ENCODE measurements around the gene DRC7. TPM values are rescaled to one million over a fixed set of nuclear protein-coding genes. Genes with fewer than 3 reads are reported as not detected.

The DRC7 gene
- total RNA-seq, 4 donors from 2014 or later, result 0.79 TPM; not detected in 3

GRCh38 chr16:57753448-57754353, 59.1 kb downstream of the DRC7 start:
- no peaks in the 10 kb centered on the region for H3K27me3 ChIP-seq
- WGBS, 2 donors, result 93 to 95% methylated on average over 9 to 20 of the region's 32 CpGs
- H3K4me1 ChIP-seq, result peaks cover 0 to 12% (median 5%) of the 10 kb centered on the region in 3 donors
- H3K9me3 ChIP-seq, result no peaks in the 10 kb centered on the region
- no peak for TF ChIP-seq POLR2A (IDR thresholded peaks at IDR 0.05)
- TF ChIP-seq, protein P1, sequence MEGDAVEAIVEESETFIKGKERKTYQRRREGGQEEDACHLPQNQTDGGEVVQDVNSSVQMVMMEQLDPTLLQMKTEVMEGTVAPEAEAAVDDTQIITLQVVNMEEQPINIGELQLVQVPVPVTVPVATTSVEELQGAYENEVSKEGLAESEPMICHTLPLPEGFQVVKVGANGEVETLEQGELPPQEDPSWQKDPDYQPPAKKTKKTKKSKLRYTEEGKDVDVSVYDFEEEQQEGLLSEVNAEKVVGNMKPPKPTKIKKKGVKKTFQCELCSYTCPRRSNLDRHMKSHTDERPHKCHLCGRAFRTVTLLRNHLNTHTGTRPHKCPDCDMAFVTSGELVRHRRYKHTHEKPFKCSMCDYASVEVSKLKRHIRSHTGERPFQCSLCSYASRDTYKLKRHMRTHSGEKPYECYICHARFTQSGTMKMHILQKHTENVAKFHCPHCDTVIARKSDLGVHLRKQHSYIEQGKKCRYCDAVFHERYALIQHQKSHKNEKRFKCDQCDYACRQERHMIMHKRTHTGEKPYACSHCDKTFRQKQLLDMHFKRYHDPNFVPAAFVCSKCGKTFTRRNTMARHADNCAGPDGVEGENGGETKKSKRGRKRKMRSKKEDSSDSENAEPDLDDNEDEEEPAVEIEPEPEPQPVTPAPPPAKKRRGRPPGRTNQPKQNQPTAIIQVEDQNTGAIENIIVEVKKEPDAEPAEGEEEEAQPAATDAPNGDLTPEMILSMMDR (IDR thresholded peaks at IDR 0.05), result no peak
- no peak overlapping the region for H3K27ac ChIP-seq
- peaks cover 0 to 81% (median 4%) of the 10 kb centered on the region in 3 donors for H3K36me3 ChIP-seq
- intact Hi-C loops (cut with DNase I), result loop anchor here (10.0 kb wide), 1 partner anchor 169 kb away; no protein-coding TSS in a partner anchor
- no peak for DNase-seq
- no peak overlapping the region for H3K4me3 ChIP-seq

- 0 to 84% methylated on average over 1 to 4 of the region's 9 CpGs for WGBS, 2 donors
- Histone ChIP-seq H3K27me3 (no peaks in the 10 kb centered on the region), H3K4me1 (peaks cover 3 to 18% (median 11%) of the 10 kb centered on the region in 3 donors), H3K27ac (no peak overlapping the region), H3K36me3 (peaks cover 0 to 85% (median 4%) of the 10 kb centered on the region in 3 donors), H3K4me3 (no peak overlapping the region), H3K9me3 (no peaks in the 10 kb centered on the region)
- no peak for TF ChIP-seq POLR2A (IDR thresholded peaks at IDR 0.05)
- TF ChIP-seq, protein P1 (IDR thresholded peaks at IDR 0.05), result no peak
- no peak for DNase-seq
- intact Hi-C loops (cut with DNase I), result loop anchor here (5.0 to 10.0 kb wide), 3 partner anchors 108 to 248 kb away; partner anchors contain the start of genes USB1 and ZNF319
Measured at GRCh38 chr16:57754354-57755060, 59.9 kb downstream of the DRC7 start.

- H3K27ac ChIP-seq, result no peak overlapping the region
- no peak for DNase-seq
Measured at GRCh38 chr16:57755061-57755684, 60.6 kb downstream of the DRC7 start.

GRCh38 chr16:57755726-57756423, 61.3 kb downstream of the DRC7 start:
- DNase-seq, result no peak
- no peaks in the 10 kb centered on the region for H3K27me3 ChIP-seq
- intact Hi-C loops (cut with DNase I), result loop anchor here (5.0 to 10.0 kb wide), 3 partner anchors 106 to 246 kb away; partner anchors contain the start of genes USB1 and ZNF319
- peaks cover 0 to 94% (median 4%) of the 10 kb centered on the region in 3 donors for H3K36me3 ChIP-seq
- no peak overlapping the region for H3K27ac ChIP-seq
- H3K9me3 ChIP-seq, result no peaks in the 10 kb centered on the region
- H3K4me3 ChIP-seq, result no peak overlapping the region
- WGBS, 2 donors, result 70 to 84% methylated on average over 11 of the region's 18 CpGs
- peaks cover 11 to 27% (median 12%) of the 10 kb centered on the region in 3 donors for H3K4me1 ChIP-seq
- TF ChIP-seq POLR2A (IDR thresholded peaks at IDR 0.05), result no peak
- TF ChIP-seq, protein P1 (IDR thresholded peaks at IDR 0.05), result no peak

More at GRCh38 chr16:57755061-57755684, 60.6 kb downstream of the DRC7 start:
- intact Hi-C loops (cut with DNase I), result loop anchor here (5.0 to 10.0 kb wide), 3 partner anchors 107 to 247 kb away; partner anchors contain the start of genes USB1 and ZNF319
- Histone ChIP-seq H3K4me3 (no peak overlapping the region), H3K36me3 (peaks cover 0 to 92% (median 4%) of the 10 kb centered on the region in 3 donors), H3K27me3 (no peaks in the 10 kb centered on the region), H3K4me1 (peaks cover 10 to 25% (median 12%) of the 10 kb centered on the region in 3 donors), H3K9me3 (no peaks in the 10 kb centered on the region)
- TF ChIP-seq POLR2A (IDR thresholded peaks at IDR 0.05), result no peak
- TF ChIP-seq, protein P1 (IDR thresholded peaks at IDR 0.05), result peak in 1 of 6 experiments; percentile 15
- 75 to 76% methylated on average over 4 to 5 of the region's 24 CpGs for WGBS, 2 donors

Measured in esophagus squamous epithelium (tissue), 5 donors.